Hepatocyte (in vitro differentiated cells): ENCODE measurements around the gene CFAP90. TPM values are rescaled to one million over a fixed set of nuclear protein-coding genes. Genes with fewer than 3 reads are reported as not detected.

ENCODE experiments used
- DNase-seq: peaks from one replicate; pipeline ENCODE4 v3.0.0-alpha.2; 2016; ENCODE audit warnings: low spot score
- H2AFZ ChIP-seq: fragments of 200-600 bp; sonication (generic); 2 replicates; pipeline ENCODE4 v1.6.0; 2016; ENCODE audit warnings: antibody characterized with exemption, mild to moderate bottlenecking
- H3K27ac ChIP-seq: fragments of 200-600 bp; sonication (generic); 2 replicates; pipeline ENCODE4 v1.5.1; 2016; ENCODE audit warnings: mild to moderate bottlenecking
- H3K27me3 ChIP-seq: fragments of 200-600 bp; sonication (generic); 2 replicates; pipeline ENCODE4 v1.6.1; 2016
- H3K36me3 ChIP-seq: fragments of 200-600 bp; sonication (generic); replicated peaks from 2 replicates; pipeline ENCODE4 v1.5.1; 2016; ENCODE audit warnings: low read depth; ENCODE audit not compliant: insufficient read depth
- H3K4me1 ChIP-seq: fragments of 200-600 bp; sonication (generic); 2 replicates; pipeline ENCODE4 v1.5.1; 2016; ENCODE audit warnings: mild to moderate bottlenecking, moderate library complexity; ENCODE audit not compliant: insufficient read depth
- H3K4me2 ChIP-seq: fragments of 200-600 bp; sonication (generic); 2 replicates; pipeline ENCODE4 v1.6.0; 2016
- H3K4me3 ChIP-seq: fragments of 200-600 bp; sonication (generic); 2 replicates; pipeline ENCODE4 v1.5.1; 2016; ENCODE audit warnings: mild to moderate bottlenecking
- H3K79me2 ChIP-seq: fragments of 200-600 bp; sonication (generic); 2 replicates; pipeline ENCODE4 v1.6.0; 2017; ENCODE audit warnings: mild to moderate bottlenecking
- H3K9me2 ChIP-seq: fragments of 200-600 bp; sonication (generic); replicated peaks from 2 replicates; pipeline ENCODE4 v1.6.0; 2017; ENCODE audit warnings: mild to moderate bottlenecking; ENCODE audit not compliant: insufficient read depth
- H3K9me3 ChIP-seq: fragments of 200-600 bp; sonication (generic); 2 replicates; pipeline ENCODE4 v1.5.1; 2016; ENCODE audit warnings: low read depth, mild to moderate bottlenecking
- H4K20me1 ChIP-seq: fragments of 200-600 bp; sonication (generic); 2 replicates; pipeline ENCODE4 v1.6.0; 2016; ENCODE audit warnings: mild to moderate bottlenecking; ENCODE audit not compliant: insufficient read depth, poor library complexity, severe bottlenecking
- CTCF ChIP-seq: fragments of 200-600 bp; sonication (generic); IDR thresholded peaks from 2 replicates; pipeline ENCODE4 v1.5.1; 2016; ENCODE audit warnings: antibody characterized with exemption, mild to moderate bottlenecking; ENCODE audit not compliant: poor library complexity
- EZH2 ChIP-seq: fragments of 200-600 bp; sonication (generic); IDR thresholded peaks from 2 replicates; pipeline ENCODE4 v1.6.1; 2016; ENCODE audit warnings: antibody characterized with exemption, mild to moderate bottlenecking, borderline replicate concordance
- EZH2phosphoT487 ChIP-seq: fragments of 200-600 bp; sonication (generic); IDR thresholded peaks from one replicate; pipeline ENCODE4 v1.6.1; 2018; ENCODE audit warnings: antibody characterized with exemption, mild to moderate bottlenecking, low read depth, moderate library complexity; ENCODE audit not compliant: unreplicated experiment, severe bottlenecking
- WGBS: methylation state at CpG from one replicate; pipeline ENCODE4 v1.1.6; 2016; ENCODE audit warnings: low lambda C conversion rate; ENCODE audit errors: missing lambda C conversion rate; 5-methylcytosine and 5-hydroxymethylcytosine counted together
- polyA plus RNA-seq: library from polyadenylated mRNA; unstranded; fragments of >200 nt; fragmentation: Nextera tagmentation; extraction: Ambion mirVana; gene quantifications from 2 replicates; pipeline ENCODE4 v1.2.1, GENCODE V29; 2016
- total RNA-seq: library from RNA; depleted of rRNA; stranded (reverse); fragments of >200 nt; gene quantifications from 2 replicates; pipeline ENCODE4 v1.2.3, GENCODE V29; 2014

CFAP90 gene
- total and polyA plus RNA-seq, 2 experiments from 2014 or later: 0.30 to 1.0 TPM

DNA sequence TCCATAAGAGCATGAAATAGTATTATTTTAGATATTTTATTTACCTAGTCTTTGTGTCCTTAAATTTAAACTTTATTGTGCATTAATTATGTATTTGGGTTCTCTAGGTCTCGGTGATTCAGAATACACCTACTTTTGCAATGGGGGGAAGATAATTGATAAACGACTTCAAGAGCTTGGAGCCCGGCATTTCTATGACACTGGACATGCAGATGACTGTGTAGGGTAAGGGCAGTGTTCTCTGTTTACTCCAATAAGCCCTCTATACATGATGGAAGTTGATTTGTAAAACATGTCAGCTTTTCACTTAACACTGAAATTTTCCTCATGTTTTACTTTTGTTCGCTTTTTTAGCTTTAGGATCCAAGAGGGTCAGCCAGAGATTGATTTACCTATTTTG, 24.2 kb upstream of the CFAP90 start:
- no peak overlapping the region for H3K4me3 ChIP-seq
- no peak for DNase-seq
- WGBS: 97% methylated on average over 4 of the region's 4 CpGs
- H2AFZ ChIP-seq: no peak overlapping the region
- H3K36me3 ChIP-seq: peaks cover 3% of the 10 kb centered on the region
- no peaks in the 10 kb centered on the region for H3K9me2 ChIP-seq
- no peak overlapping the region for H3K27ac ChIP-seq
- TF ChIP-seq EZH2phosphoT487 (no peak), EZH2 (no peak), CTCF (no peak)
- H3K79me2 ChIP-seq: peaks cover 62% of the 10 kb centered on the region
- H3K4me1 ChIP-seq: peaks cover 23% of the 10 kb centered on the region
- H3K27me3 ChIP-seq: no peaks in the 10 kb centered on the region
- H3K4me2 ChIP-seq: no peak overlapping the region
- H4K20me1 ChIP-seq: peaks cover 11% of the 10 kb centered on the region
- no peaks in the 10 kb centered on the region for H3K9me3 ChIP-seq

- Histone ChIP-seq H2AFZ (no peak overlapping the region), H3K36me3 (peaks cover 3% of the 10 kb centered on the region), H3K27ac (no peak overlapping the region), H3K4me1 (peaks cover 22% of the 10 kb centered on the region), H4K20me1 (peaks cover 15% of the 10 kb centered on the region), H3K79me2 (peaks cover 62% of the 10 kb centered on the region), H3K9me3 (no peaks in the 10 kb centered on the region), H3K4me2 (no peak overlapping the region), H3K9me2 (no peaks in the 10 kb centered on the region), H3K4me3 (no peak overlapping the region), H3K27me3 (no peaks in the 10 kb centered on the region)
- no peak for DNase-seq
- TF ChIP-seq EZH2 (no peak), EZH2phosphoT487 (no peak), CTCF (no peak)
- WGBS: 95% methylated on average over 2 of the region's 2 CpGs
Observed at GRCh38 chr5:7874639-7875038, 23.7 kb upstream of the CFAP90 start.

DNA sequence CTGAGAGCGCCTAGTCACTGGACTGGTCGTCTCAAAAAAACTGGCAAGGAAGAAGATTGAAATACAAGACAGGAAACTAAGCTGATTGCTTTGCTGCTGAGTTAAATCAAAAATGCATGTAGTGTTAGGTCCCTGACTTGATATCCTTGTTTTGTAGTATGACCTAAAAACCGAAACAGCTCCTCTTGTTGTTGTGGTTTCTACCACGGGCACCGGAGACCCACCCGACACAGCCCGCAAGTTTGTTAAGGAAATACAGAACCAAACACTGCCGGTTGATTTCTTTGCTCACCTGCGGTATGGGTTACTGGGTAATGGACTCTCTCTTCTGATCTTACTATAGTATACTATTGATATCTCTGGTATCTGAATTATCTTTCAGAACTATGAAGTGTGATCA, 22.3 kb upstream of the CFAP90 start:
- H3K27ac ChIP-seq: no peak overlapping the region
- H3K4me1 ChIP-seq: peaks cover 12% of the 10 kb centered on the region
- H3K79me2 ChIP-seq: peaks cover 71% of the 10 kb centered on the region
- DNase-seq: no peak
- H3K9me2 ChIP-seq: no peaks in the 10 kb centered on the region
- no peak for TF ChIP-seq EZH2phosphoT487
- TF ChIP-seq EZH2: no peak
- TF ChIP-seq CTCF: no peak
- H3K9me3 ChIP-seq: no peaks in the 10 kb centered on the region
- no peaks in the 10 kb centered on the region for H3K27me3 ChIP-seq
- no peak overlapping the region for H2AFZ ChIP-seq
- WGBS: 97% methylated on average over 9 of the region's 9 CpGs
- no peak overlapping the region for H3K4me2 ChIP-seq
- H3K36me3 ChIP-seq: peaks cover 3% of the 10 kb centered on the region
- H3K4me3 ChIP-seq: no peak overlapping the region
- H4K20me1 ChIP-seq: peaks cover 15% of the 10 kb centered on the region
